Astrocyte (in vitro differentiated cells and primary cell): Measurements from ENCODE around the gene SLAMF8.

Experiments used
- EZH2 ChIP-seq: IDR thresholded peaks from 2 replicates; pipeline ENCODE4 v1.6.1; 2012; ENCODE audit warnings: mild to moderate bottlenecking, low read length, inconsistent platforms; ENCODE audit not compliant: insufficient read depth
- TF ChIP-seq, protein P1 (sequence below): IDR thresholded peaks from 2 replicates; pipeline ENCODE4 v1.5.1; 2011; ENCODE audit warnings: low read depth, mild to moderate bottlenecking, inconsistent platforms, low read length, moderate library complexity; ENCODE audit not compliant: insufficient read depth

DNA sequence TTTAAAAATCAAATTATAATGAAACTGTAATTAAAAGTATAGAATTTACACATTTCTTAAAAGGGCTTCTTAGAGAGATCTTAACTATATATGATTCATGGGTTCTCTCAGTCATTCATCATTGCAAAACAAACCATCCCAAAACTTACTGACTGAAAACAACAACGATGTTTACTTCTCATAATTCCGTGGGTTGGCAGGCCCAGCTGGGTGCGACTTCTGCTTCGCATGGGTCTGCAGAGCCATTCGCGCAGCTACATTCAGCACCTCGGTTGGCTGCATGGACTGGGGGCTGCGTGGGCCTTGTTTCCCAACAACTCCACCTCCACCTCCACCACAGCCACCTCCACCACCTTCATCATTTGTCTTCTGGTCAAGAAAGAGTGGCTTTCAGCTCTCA, 4.0 kb downstream of the SLAMF8 start:
- TF ChIP-seq EZH2: no peak
- TF ChIP-seq, protein P1, sequence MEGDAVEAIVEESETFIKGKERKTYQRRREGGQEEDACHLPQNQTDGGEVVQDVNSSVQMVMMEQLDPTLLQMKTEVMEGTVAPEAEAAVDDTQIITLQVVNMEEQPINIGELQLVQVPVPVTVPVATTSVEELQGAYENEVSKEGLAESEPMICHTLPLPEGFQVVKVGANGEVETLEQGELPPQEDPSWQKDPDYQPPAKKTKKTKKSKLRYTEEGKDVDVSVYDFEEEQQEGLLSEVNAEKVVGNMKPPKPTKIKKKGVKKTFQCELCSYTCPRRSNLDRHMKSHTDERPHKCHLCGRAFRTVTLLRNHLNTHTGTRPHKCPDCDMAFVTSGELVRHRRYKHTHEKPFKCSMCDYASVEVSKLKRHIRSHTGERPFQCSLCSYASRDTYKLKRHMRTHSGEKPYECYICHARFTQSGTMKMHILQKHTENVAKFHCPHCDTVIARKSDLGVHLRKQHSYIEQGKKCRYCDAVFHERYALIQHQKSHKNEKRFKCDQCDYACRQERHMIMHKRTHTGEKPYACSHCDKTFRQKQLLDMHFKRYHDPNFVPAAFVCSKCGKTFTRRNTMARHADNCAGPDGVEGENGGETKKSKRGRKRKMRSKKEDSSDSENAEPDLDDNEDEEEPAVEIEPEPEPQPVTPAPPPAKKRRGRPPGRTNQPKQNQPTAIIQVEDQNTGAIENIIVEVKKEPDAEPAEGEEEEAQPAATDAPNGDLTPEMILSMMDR: no peak
